Left lung (tissue), 10 donors: ENCODE data around the gene RAB8B. TPM values are rescaled to one million over a fixed set of nuclear protein-coding genes. Genes with fewer than 3 reads are reported as not detected.

ENCODE experiments used
- ATAC-seq: fragments of 200-7000 bp; cut with Tn5 transposase; one replicate; pipeline ENCODE4 v1.9.1; 2020; ENCODE audit warnings: moderate library complexity
- DNase-seq, 4 donors: peaks; one replicate each; pipeline ENCODE4 v3.0.0-alpha.2; 2013 to 2020
- H3K27ac ChIP-seq, 2 donors: fragments of 200-600 bp; sonication (generic) in 1 of 2; one replicate each; pipeline versions ENCODE4 v1.5.0 to v1.8.0; 2020 to 2021
- H3K27me3 ChIP-seq, 2 donors: fragments of 200-600 bp; sonication (generic) in 1 of 2; one replicate each; pipeline versions ENCODE4 v1.5.0 to v1.8.0; 2020 to 2021
- H3K36me3 ChIP-seq, 2 donors: fragments of 200-600 bp; sonication (generic) in 1 of 2; one replicate each; pipeline versions ENCODE4 v1.5.0 to v1.8.0; 2020 to 2021
- H3K4me1 ChIP-seq, 2 donors: fragments of 200-600 bp; one replicate each; pipeline ENCODE4 v1.8.0; 2021
- H3K4me3 ChIP-seq, 2 donors: fragments of 200-600 bp; sonication (generic) in 1 of 2; one replicate each; pipeline versions ENCODE4 v1.5.0 to v1.8.0; 2020 to 2021; ENCODE audit warnings: mild to moderate bottlenecking in 1 of 2
- H3K9me3 ChIP-seq, 2 donors: fragments of 200-600 bp; sonication (generic) in 1 of 2; one replicate each; pipeline versions ENCODE4 v1.5.0 to v1.8.0; 2020 to 2021
- CTCF ChIP-seq, 2 donors: fragments of 200-600 bp; sonication (generic) in 1 of 2; IDR thresholded peaks; one replicate each; pipeline versions ENCODE4 v1.5.0 to v1.8.0; 2021; ENCODE audit warnings: antibody characterized with exemption in 2 of 2
- intact Hi-C, 2 donors: fragments of 100-400 bp; cut with DNase I; formaldehyde crosslinking; loops; one replicate each; pipeline versions ENCODE4 v1.11.2 to v1.14.2; 2022
- polyA plus RNA-seq, 6 donors: library from polyadenylated mRNA; unstranded; fragments of 120-200 nt; gene quantifications; one replicate each; pipeline ENCODE4 v1.2.1, GENCODE V29; 2013; ENCODE audit not compliant: insufficient read length in 6 of 6
- total RNA-seq, 2 donors: library from RNA; stranded (reverse); fragmentation: NEBNext Ultra II Directional; extraction: Animal tissue kit (Norgen Biotek cat#: 25700); gene quantifications; one replicate each; pipeline ENCODE4 v1.2.1, GENCODE V29; 2021
- donor health status: DM: no; HTN: yes; CAD: no.
- donor health status: DM: no; HTN: no; CAD: no.

Gene RAB8B
- total and polyA plus RNA-seq, 8 donors = 45.1 to 62.2 (median 57.0) TPM

- Histone ChIP-seq H3K27ac (peak overlapping the region; percentile 23 to 71), H3K27me3 (no peaks in the 10 kb centered on the region), H3K4me3 (no peak overlapping the region), H3K9me3 (no peaks in the 10 kb centered on the region), H3K36me3 (no peaks in the 10 kb centered on the region), H3K4me1 (peaks cover 21 to 97% of the 10 kb centered on the region in 2 donors)
- DNase-seq (peak in 1 of 4 donors; percentile 50), ATAC-seq (peak; percentile 62)
- intact Hi-C loops = no loop called here
- TF ChIP-seq CTCF (IDR thresholded peaks at IDR 0.05) = no peak
Measured at GRCh38 chr15:63221346-63221745, 31.9 kb downstream of the RAB8B start.

- Histone ChIP-seq H3K27me3 (no peaks in the 10 kb centered on the region), H3K4me1 (peaks cover 15 to 96% of the 10 kb centered on the region in 2 donors)
- peak; percentile 62 for ATAC-seq
Measured at GRCh38 chr15:63223463-63223862, 34.1 kb downstream of the RAB8B start.

GRCh38 chr15:63225381-63225780 lies 36.0 kb downstream of the RAB8B start:
- Histone ChIP-seq H3K4me3 (no peak overlapping the region), H3K36me3 (no peaks in the 10 kb centered on the region), H3K27ac (no peak overlapping the region), H3K27me3 (no peaks in the 10 kb centered on the region), H3K9me3 (no peaks in the 10 kb centered on the region), H3K4me1 (peaks cover 15 to 94% of the 10 kb centered on the region in 2 donors)
- intact Hi-C loops = no loop called here
- DNase-seq (no peak), ATAC-seq (no peak)
- no peak for TF ChIP-seq CTCF (IDR thresholded peaks at IDR 0.05)

More at GRCh38 chr15:63223463-63223862, 34.1 kb downstream of the RAB8B start:
- Histone ChIP-seq H3K27ac (peak overlapping the region in 1 of 2 donors; percentile 14), H3K4me3 (no peak overlapping the region), H3K36me3 (no peaks in the 10 kb centered on the region), H3K9me3 (no peaks in the 10 kb centered on the region)
- DNase-seq = no peak
- no peak for TF ChIP-seq CTCF (IDR thresholded peaks at IDR 0.05)
- intact Hi-C loops = no loop called here

- H3K27ac ChIP-seq = peak overlapping the region in 1 of 2 donors; percentile 18
- no peaks in the 10 kb centered on the region for H3K36me3 ChIP-seq
- intact Hi-C loops = no loop called here
- peaks cover 10 to 94% of the 10 kb centered on the region in 2 donors for H3K4me1 ChIP-seq
- TF ChIP-seq CTCF (IDR thresholded peaks at IDR 0.05) = no peak
- ATAC-seq (no peak), DNase-seq (no peak)
- H3K4me3 ChIP-seq = no peak overlapping the region
- H3K9me3 ChIP-seq = no peaks in the 10 kb centered on the region
- no peaks in the 10 kb centered on the region for H3K27me3 ChIP-seq
Measured at GRCh38 chr15:63226155-63226883, 36.9 kb downstream of the RAB8B start.

GRCh38 chr15:63226966-63227401 lies 37.6 kb downstream of the RAB8B start:
- TF ChIP-seq CTCF (IDR thresholded peaks at IDR 0.05) = no peak
- no peak for DNase-seq
- H3K27me3 ChIP-seq = no peaks in the 10 kb centered on the region
- no peak overlapping the region for H3K4me3 ChIP-seq
- H3K27ac ChIP-seq = peak overlapping the region in 1 of 2 donors; percentile 20
- no peak for ATAC-seq
- no peaks in the 10 kb centered on the region for H3K36me3 ChIP-seq
- no peaks in the 10 kb centered on the region for H3K9me3 ChIP-seq
- peaks cover 8 to 94% of the 10 kb centered on the region in 2 donors for H3K4me1 ChIP-seq
- intact Hi-C loops = no loop called here
